Astrocyte (in vitro differentiated cells and primary cell): ENCODE results near the gene NUP205.

Source experiments
- CTCF ChIP-seq: IDR thresholded peaks from 2 replicates; pipeline ENCODE4 v1.5.1; 2011; ENCODE audit warnings: low read depth, mild to moderate bottlenecking, inconsistent platforms, low read length, moderate library complexity; ENCODE audit not compliant: insufficient read depth
- EZH2 ChIP-seq: IDR thresholded peaks from 2 replicates; pipeline ENCODE4 v1.6.1; 2012; ENCODE audit warnings: mild to moderate bottlenecking, low read length, inconsistent platforms; ENCODE audit not compliant: insufficient read depth

GRCh38 chr7:135537453-135537852, 20.3 kb upstream of the NUP205 start:
- TF ChIP-seq CTCF, result no peak
- no peak for TF ChIP-seq EZH2
